Keratinocyte (primary cell): ENCODE data around the gene PRAMEF10.
"Not testable (repeated sequence)": the region's sequence is repeated elsewhere in the genome, so short reads cannot be mapped to it uniquely, and the experiment has no call there.

ENCODE experiments used
- CTCF ChIP-seq, 3 experiments: IDR thresholded peaks in 1 of 3; conservative IDR thresholded peaks in 1 of 3; optimal IDR thresholded peaks in 1 of 3; 2 replicates in 2 of 3; 3 replicates in 1 of 3; pipeline versions ENCODE3 to v1.5.1; 2011; ENCODE audit warnings: low read length in 3 of 3, mild to moderate bottlenecking in 3 of 3, moderate library complexity in 2 of 3, control low read depth in 1 of 3, inconsistent platforms in 1 of 3; ENCODE audit not compliant: insufficient read depth in 2 of 3; ENCODE audit errors: extremely low read depth in 1 of 3
- EZH2 ChIP-seq: IDR thresholded peaks from one replicate; pipeline ENCODE4 v1.6.1; 2012; ENCODE audit warnings: inconsistent platforms, mild to moderate bottlenecking, low read length, moderate library complexity

- not testable (repeated sequence) for TF ChIP-seq CTCF (optimal IDR thresholded peaks at IDR 0.05 in 1 of 3, IDR thresholded peaks at IDR 0.05 in 1 of 3, conservative IDR thresholded peaks at IDR 0.05 in 1 of 3; ENCODE audit: extremely low read depth in 1 of 3, insufficient read depth in 2 of 3, low read length in 3 of 3); EZH2
Observed at GRCh38 chr1:12947480-12947879, 49.4 kb upstream of the PRAMEF10 start, which contains the start of gene PRAMEF6.
